NOMO-1 treated with DMSO at 0.1 percent for 48 hours (cell line): ENCODE measurements around the gene CDC42BPA.

Source experiments
- DNase-seq: peaks from one replicate; lab custom pipeline; 2025; ENCODE audit not compliant: unreplicated experiment; lab: John Stamatoyannopoulos, UW

CDC42BPA gene

DNA sequence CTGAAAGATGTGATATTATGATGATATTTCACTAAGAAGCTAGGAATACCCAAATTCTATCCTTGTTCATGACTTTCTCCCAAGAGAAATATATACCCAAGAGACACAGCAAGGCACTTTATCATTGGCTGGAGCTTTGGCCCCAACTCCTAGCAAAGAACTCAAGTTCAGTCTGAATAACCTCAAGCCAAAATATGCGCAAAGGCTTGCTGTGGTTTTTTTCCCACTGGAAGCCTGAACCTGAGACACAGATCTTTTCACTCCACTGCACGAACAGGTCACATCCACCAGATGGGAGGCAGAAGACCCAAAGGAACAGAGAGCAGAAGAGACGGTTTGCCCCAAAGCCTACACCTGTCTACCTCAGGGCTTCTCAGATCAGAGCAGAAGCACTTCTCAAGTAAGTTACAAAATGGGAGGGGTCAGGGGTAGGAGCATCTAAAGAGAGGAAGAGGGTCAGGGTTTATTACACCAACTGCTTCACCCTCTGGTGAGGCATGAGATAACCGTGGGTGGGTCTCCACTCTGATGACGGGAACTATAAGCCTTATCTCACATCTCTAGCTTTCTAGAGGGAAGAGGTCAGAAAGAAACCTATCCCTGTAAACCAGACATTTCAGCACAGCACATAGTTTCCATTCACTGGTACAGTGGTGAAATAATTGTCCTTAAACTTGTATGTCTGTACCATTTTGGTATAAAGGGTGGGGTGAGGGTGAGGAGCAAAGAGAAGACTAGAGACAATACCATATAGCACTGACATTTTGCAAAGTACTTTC, 17.1 kb upstream of the CDC42BPA start:
- no peak for DNase-seq

DNA sequence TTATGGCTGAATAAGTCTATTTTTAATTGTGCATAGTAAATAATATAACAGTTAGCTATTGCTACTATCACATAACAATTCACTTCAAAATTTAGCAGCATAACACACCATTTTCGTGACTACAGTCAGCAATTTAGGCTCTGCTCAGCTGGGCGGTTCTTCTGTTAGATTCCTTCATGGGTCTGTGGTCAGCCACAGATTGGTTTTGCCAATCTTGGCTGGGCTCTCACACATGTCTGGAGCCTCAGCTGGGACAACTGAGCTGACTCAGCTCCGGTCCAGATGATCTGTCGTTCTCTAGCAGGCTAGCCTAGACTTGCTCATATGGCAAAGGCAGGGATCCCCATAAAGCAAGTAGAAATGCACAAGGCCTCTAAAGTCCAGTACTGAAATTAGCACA, 15.1 kb upstream of the CDC42BPA start:
- no peak for DNase-seq

- DNase-seq, result no peak
Observed at GRCh38 chr1:227330279-227331076, 12.2 kb upstream of the CDC42BPA start.

- no peak for DNase-seq
Observed at GRCh38 chr1:227328405-227329019, 10.2 kb upstream of the CDC42BPA start.

- no peak for DNase-seq
Observed at GRCh38 chr1:227325156-227325555, 6.9 kb upstream of the CDC42BPA start.

DNA sequence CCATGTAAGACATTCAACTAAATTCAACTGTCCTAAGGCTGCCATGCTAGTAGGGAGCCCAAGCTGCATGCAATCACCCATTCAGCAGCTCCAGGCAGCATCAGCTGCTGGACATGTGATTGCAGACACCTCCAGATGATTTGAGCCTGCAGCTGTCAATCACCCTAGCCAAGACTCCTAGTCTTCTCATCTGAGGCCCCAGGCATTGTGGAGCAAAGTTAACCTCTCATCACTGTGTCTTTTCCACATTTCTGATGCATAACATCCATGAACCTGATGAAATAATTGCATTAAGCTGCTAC, 5.6 kb upstream of the CDC42BPA start:
- DNase-seq, result no peak

DNA sequence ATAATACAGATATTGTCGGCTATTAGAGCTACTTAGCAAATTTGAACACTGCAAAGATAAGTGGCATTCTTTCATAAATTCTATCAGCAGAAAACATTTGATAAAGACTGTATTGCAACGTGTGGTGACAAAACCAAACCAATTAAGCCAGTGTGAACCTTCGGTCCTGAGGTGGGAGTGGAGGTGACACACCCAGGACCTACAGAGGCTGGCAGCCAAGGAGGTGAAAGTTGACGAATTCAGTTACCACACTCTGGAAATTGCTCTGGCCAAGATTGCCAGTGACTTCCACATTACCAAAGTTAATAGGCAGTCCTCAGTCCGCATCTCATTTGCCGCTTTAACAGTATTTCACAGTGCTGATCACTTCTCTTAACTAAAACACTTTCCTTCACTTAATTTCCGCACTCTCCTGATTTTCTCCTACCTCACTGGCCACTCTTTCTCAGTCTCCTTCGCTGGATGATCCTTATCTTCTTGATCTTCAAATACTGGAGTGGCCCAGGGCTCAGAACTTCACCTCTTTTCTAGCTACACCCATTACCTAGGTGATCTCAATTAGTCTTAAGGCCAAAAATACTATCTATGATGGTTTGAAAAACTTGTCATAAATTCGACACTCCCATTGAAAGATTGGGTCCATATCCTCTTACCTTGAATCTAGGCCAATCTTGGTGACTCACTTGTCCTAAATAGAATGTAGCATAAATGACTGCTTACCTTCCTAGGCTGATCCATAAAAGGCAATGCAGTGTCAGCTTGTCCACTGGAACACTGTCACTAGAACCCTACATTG, 5.1 kb upstream of the CDC42BPA start:
- DNase-seq, result no peak

DNA sequence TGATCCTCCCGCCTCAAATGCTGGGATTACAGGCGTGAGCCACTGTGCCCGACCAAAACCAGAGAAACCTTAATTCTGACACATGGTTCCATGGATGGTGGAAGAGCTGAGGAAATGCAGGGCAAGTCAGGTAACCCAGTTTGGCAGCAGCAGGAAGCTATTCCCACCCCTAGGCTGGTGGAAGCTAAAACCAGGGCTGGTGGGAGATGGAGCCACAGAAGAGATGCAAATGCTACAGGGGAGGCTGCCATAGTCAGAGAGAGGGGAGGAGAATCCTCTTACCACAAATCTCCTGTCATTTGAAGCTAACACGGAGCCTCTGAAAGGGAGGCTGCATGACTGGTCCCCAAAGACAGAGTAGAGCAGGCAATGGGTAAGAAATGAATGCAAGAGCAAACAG, 4.1 kb upstream of the CDC42BPA start:
- DNase-seq, result no peak

DNA sequence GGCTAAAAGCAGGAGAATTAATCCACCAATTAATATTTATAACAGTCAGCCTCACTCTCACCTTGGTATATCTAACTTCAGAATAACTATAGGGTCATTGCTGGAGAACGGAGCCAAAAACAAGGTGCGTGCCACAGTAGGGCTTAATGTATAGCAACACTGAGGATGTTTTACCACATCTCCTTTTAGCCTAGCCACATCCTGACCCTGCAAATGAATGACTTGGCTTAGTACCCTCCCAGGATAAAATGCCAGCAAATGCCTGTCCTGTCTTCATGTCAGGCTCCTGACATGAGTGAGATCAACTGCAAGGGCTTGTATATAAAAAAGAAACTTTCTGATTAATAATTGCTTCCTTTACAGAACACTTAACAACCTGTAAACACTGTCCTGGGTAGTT, 2.7 kb upstream of the CDC42BPA start:
- DNase-seq, result no peak

DNA sequence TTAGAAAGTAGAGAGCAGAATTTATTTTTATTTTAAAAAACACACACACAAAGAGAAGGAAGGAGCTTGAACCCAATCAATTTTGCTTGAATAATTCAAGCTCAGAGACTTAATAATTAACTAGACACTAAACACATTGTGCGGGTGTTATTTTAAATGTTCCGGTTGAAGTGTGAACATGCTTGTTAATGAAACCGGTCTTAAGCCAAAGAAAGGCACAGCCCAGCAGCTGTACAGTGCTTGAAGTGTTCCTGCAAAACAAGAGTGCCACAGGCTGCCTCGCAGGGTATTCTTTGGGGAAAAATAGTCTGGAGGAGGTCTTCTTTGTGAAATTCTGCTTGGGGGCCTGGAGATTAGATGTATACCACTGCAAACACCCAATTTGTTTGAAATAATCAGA, 2.2 kb upstream of the CDC42BPA start:
- DNase-seq, result no peak

- no peak for DNase-seq
Observed at GRCh38 chr1:227318853-227319607, 738 bp upstream of the CDC42BPA start.

GRCh38 chr1:227317523-227318015, 723 bp downstream of the CDC42BPA start:
- DNase-seq, result no peak

DNA sequence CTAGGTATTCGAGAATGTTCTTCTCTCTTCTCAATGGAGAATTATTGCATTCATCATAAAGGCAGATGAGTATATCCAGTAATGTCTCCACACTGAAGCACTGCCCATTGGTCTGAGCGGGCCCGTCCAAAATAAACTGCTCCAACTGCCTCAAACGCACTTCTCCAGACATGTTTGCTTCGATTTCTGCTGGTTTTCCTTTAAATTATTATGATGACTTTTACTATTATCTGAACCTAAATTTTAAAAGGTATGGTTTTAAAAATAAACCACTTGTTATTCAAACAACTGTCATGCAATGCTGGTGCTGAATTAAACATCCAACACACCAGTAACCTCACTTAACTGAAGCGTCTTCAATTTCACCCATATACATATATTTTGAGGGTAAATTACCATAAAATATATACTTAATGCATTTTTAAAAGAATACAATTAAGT, 1.3 kb downstream of the CDC42BPA start:
- DNase-seq, result no peak

GRCh38 chr1:227316456-227316855, 1.8 kb downstream of the CDC42BPA start:
- no peak for DNase-seq

GRCh38 chr1:227315629-227316346, 2.5 kb downstream of the CDC42BPA start:
- no peak for DNase-seq

- DNase-seq, result no peak
Observed at GRCh38 chr1:227314014-227314848, 4.1 kb downstream of the CDC42BPA start.

DNA sequence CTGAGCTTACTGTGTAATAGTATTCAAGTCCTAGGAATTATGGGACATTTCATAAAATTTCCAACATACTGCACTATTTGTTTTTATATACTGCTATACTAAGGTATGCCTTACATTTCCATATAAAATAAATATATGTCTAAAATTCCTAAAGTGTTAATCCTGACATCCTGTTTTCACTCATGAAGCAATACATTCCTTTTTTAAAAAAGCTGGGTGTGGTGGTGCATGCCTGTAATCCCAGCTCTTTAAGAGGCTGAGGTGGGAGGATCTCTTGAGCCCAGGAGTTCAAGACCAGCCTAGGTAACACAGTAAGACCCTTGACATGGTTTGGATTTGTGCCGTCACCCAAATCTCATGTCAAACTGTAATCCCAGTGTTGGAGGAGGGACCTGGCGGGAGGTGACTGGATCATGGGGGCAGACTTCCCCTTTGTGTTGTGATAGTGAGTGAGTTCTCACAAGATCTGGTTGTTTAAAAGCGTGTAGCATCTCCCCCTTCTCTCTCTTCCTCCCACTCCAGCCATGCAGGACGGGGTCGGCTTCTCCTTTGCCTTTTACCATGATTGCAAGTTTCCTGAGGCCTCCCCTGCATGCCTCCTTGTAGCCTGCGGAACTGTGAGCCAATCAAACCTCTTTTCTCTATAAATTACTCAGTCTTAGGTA, 5.8 kb downstream of the CDC42BPA start:
- DNase-seq, result no peak

DNA sequence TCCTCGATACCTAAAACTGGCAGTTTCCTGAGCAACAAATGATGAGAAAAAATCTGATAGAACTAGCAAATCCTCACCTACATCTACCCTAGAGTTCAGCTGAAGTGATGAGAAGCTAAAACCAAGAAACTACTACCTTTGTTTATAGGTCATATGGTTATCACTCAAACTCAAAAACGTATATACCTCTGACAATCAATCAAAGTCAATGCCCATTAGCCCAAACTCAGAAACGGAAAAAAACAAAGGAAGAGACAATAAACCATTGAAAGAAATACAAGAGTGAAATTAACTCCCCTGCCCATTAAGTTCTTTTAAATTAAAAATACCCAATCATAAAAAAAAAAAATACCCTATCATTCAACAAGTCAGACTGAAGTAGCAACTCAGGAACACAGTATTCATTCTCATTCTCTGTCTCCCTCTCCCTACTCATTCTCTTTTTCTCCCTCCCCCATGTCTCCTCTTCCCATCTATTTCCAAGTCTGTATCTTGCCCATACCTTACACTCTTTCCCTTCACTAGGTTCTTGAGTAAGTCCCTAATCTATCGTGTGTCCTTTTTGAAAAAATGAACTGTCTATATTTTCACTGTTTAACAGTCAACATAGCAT, 6.8 kb downstream of the CDC42BPA start:
- DNase-seq, result no peak
